Fibroblast of skin of abdomen (primary cell): ENCODE data around the gene BLOC1S4.
"Not testable (repeated sequence)": the region's sequence is repeated elsewhere in the genome, so short reads cannot be mapped to it uniquely, and the experiment has no call there.

ENCODE experiments used
- DNase-seq: peaks from one replicate; pipeline ENCODE4 v3.0.0-alpha.2; 2013

The BLOC1S4 gene

GRCh38 chr4:6742507-6742906 is 26.5 kb downstream of the BLOC1S4 start:
- DNase-seq: no peak

- no peak for DNase-seq
These were observed 27.0 kb downstream of the BLOC1S4 start for GRCh38 chr4:6742989-6743388.

GRCh38 chr4:6746721-6747293 is 30.8 kb downstream of the BLOC1S4 start:
- no peak for DNase-seq

GRCh38 chr4:6747294-6748051 is 31.5 kb downstream of the BLOC1S4 start:
- no peak for DNase-seq

GRCh38 chr4:6748286-6748685 is 32.3 kb downstream of the BLOC1S4 start:
- DNase-seq: no peak

GRCh38 chr4:6749340-6750171 is 33.6 kb downstream of the BLOC1S4 start:
- DNase-seq: no peak

GRCh38 chr4:6750286-6751221 is 34.6 kb downstream of the BLOC1S4 start:
- no peak for DNase-seq

- no peak for DNase-seq
These were observed 35.9 kb downstream of the BLOC1S4 start for GRCh38 chr4:6751611-6752485.

GRCh38 chr4:6752486-6752829 is 36.5 kb downstream of the BLOC1S4 start:
- DNase-seq: no peak

- no peak for DNase-seq
These were observed 37.2 kb downstream of the BLOC1S4 start for GRCh38 chr4:6753103-6753560.

GRCh38 chr4:6753891-6754290 is 37.9 kb downstream of the BLOC1S4 start:
- DNase-seq: no peak

GRCh38 chr4:6754481-6755087 is 38.6 kb downstream of the BLOC1S4 start:
- no peak for DNase-seq

- DNase-seq: no peak
These were observed 39.2 kb downstream of the BLOC1S4 start for GRCh38 chr4:6755088-6755753.

GRCh38 chr4:6756345-6756744 is 40.4 kb downstream of the BLOC1S4 start:
- DNase-seq: not testable (repeated sequence)

- DNase-seq: no peak
These were observed 42.8 kb downstream of the BLOC1S4 start for GRCh38 chr4:6758728-6759127.

- DNase-seq: no peak
These were observed 44.9 kb downstream of the BLOC1S4 start for GRCh38 chr4:6760865-6761264.

- DNase-seq: no peak
These were observed 46.0 kb downstream of the BLOC1S4 start for GRCh38 chr4:6761649-6762615.

GRCh38 chr4:6763330-6763851 is 47.4 kb downstream of the BLOC1S4 start:
- no peak for DNase-seq
